Mesenchymal stem cell (in vitro differentiated cells and primary cell): ENCODE results near the gene BCAS4.
"Not testable (repeated sequence)": the region's sequence is repeated elsewhere in the genome, so short reads cannot be mapped to it uniquely, and the experiment has no call there.

Source experiments
- DNase-seq: peaks from one replicate; pipeline ENCODE4 v3.0.0-alpha.2; 2013
- H2AFZ ChIP-seq: one replicate; pipeline ENCODE4 v1.6.1; 2013; ENCODE audit warnings: low read depth, mild to moderate bottlenecking, control low read depth, inconsistent platforms, low read length, moderate library complexity
- H2AK5ac ChIP-seq: 2 replicates; pipeline ENCODE4 v1.6.1; 2013; ENCODE audit warnings: low read length, moderate library complexity, mild to moderate bottlenecking, inconsistent platforms; ENCODE audit not compliant: severe bottlenecking
- H2BK120ac ChIP-seq: one replicate; pipeline ENCODE4 v1.6.1; 2013; ENCODE audit warnings: low read depth, mild to moderate bottlenecking, inconsistent platforms, low read length, moderate library complexity
- H2BK12ac ChIP-seq, 2 experiments: one replicate each; pipeline ENCODE4 v1.6.1; 2013; ENCODE audit warnings: inconsistent platforms in 2 of 2, low read length in 2 of 2, mild to moderate bottlenecking in 2 of 2, moderate library complexity in 2 of 2, control low read depth in 1 of 2
- H2BK15ac ChIP-seq: one replicate; pipeline ENCODE4 v1.6.1; 2013; ENCODE audit warnings: mild to moderate bottlenecking, low read depth, inconsistent platforms; ENCODE audit not compliant: poor library complexity, severe bottlenecking
- H2BK5ac ChIP-seq: 2 replicates; pipeline ENCODE4 v1.6.1; 2013; ENCODE audit warnings: low read depth, mild to moderate bottlenecking, low read length, control low read depth, inconsistent platforms; ENCODE audit not compliant: poor library complexity, severe bottlenecking
- H3K14ac ChIP-seq, 2 experiments: one replicate each; pipeline ENCODE4 v1.6.1; 2013; ENCODE audit warnings: inconsistent platforms in 2 of 2, low read length in 2 of 2, control low read depth in 1 of 2, mild to moderate bottlenecking in 1 of 2, moderate library complexity in 1 of 2
- H3K18ac ChIP-seq, 2 experiments: one replicate each; pipeline ENCODE4 v1.6.1; 2013; ENCODE audit warnings: inconsistent platforms in 2 of 2, low read length in 2 of 2, control low read depth in 1 of 2, low read depth in 1 of 2, mild to moderate bottlenecking in 1 of 2
- H3K23ac ChIP-seq, 2 experiments: one replicate each; pipeline ENCODE4 v1.6.1; 2013; ENCODE audit warnings: inconsistent platforms in 2 of 2, low read length in 2 of 2, mild to moderate bottlenecking in 2 of 2, moderate library complexity in 2 of 2, control low read depth in 1 of 2
- H3K27ac ChIP-seq: 2 replicates; pipeline ENCODE4 v1.5.1; 2013; ENCODE audit warnings: mild to moderate bottlenecking, moderate library complexity, low read length, control low read depth, inconsistent platforms; ENCODE audit not compliant: poor library complexity, severe bottlenecking
- H3K27me3 ChIP-seq, 2 experiments: 2 replicates each; pipeline versions ENCODE4 v1.6.1 to v1.7.0; 2013; ENCODE audit warnings: low read length in 2 of 2, mild to moderate bottlenecking in 2 of 2, moderate library complexity in 2 of 2, control low read depth in 1 of 2, inconsistent platforms in 1 of 2; ENCODE audit not compliant: control insufficient read depth in 1 of 2, insufficient read depth in 1 of 2
- H3K36me3 ChIP-seq, 2 experiments: 2 replicates each; pipeline versions ENCODE4 v1.6.1 to v1.7.0; 2013; ENCODE audit warnings: low read length in 2 of 2, control low read depth in 1 of 2, inconsistent platforms in 1 of 2, low read depth in 1 of 2, mild to moderate bottlenecking in 1 of 2; ENCODE audit not compliant: insufficient read depth in 2 of 2, control insufficient read depth in 1 of 2
- H3K4ac ChIP-seq, 2 experiments: one replicate each; pipeline ENCODE4 v1.6.1; 2013; ENCODE audit warnings: inconsistent platforms in 2 of 2, low read length in 2 of 2, mild to moderate bottlenecking in 2 of 2, moderate library complexity in 2 of 2, control low read depth in 1 of 2, low read depth in 1 of 2
- H3K4me1 ChIP-seq: 2 replicates; pipeline ENCODE4 v1.6.1; 2013; ENCODE audit warnings: low read depth, low read length, control low read depth; ENCODE audit not compliant: control insufficient read depth, insufficient read depth
- H3K4me2 ChIP-seq: 2 replicates; pipeline ENCODE4 v1.6.1; 2013; ENCODE audit warnings: low read length, mild to moderate bottlenecking, inconsistent platforms; ENCODE audit not compliant: poor library complexity, severe bottlenecking
- H3K4me3 ChIP-seq, 2 experiments: 2 replicates each; pipeline versions ENCODE4 v1.5.1 to v1.7.0; 2013; ENCODE audit warnings: low read length in 2 of 2, mild to moderate bottlenecking in 2 of 2, control low read depth in 1 of 2, low read depth in 1 of 2; ENCODE audit not compliant: insufficient read depth in 1 of 2
- H3K79me1 ChIP-seq: replicated peaks from 2 replicates; pipeline ENCODE4 v1.6.1; 2013; ENCODE audit warnings: mild to moderate bottlenecking, control low read depth, low read length, inconsistent platforms; ENCODE audit not compliant: poor library complexity, severe bottlenecking
- H3K9ac ChIP-seq: 2 replicates; pipeline ENCODE4 v1.7.0; 2013; ENCODE audit warnings: mild to moderate bottlenecking, low read length, moderate library complexity
- H3K9me3 ChIP-seq: 2 replicates; pipeline ENCODE4 v1.7.0; 2013; ENCODE audit warnings: mild to moderate bottlenecking, low read length; ENCODE audit not compliant: control insufficient read depth
- H4K8ac ChIP-seq: one replicate; pipeline ENCODE4 v1.6.1; 2013; ENCODE audit warnings: inconsistent platforms, mild to moderate bottlenecking, low read length, moderate library complexity
- H4K91ac ChIP-seq: one replicate; pipeline ENCODE4 v1.6.1; 2013; ENCODE audit warnings: mild to moderate bottlenecking, low read length, inconsistent platforms
- WGBS: methylation state at CpG from one replicate; pipeline ENCODE4 v1.1.7; 2013; ENCODE audit warnings: mixed read lengths; 5-methylcytosine and 5-hydroxymethylcytosine counted together

The BCAS4 gene

DNA sequence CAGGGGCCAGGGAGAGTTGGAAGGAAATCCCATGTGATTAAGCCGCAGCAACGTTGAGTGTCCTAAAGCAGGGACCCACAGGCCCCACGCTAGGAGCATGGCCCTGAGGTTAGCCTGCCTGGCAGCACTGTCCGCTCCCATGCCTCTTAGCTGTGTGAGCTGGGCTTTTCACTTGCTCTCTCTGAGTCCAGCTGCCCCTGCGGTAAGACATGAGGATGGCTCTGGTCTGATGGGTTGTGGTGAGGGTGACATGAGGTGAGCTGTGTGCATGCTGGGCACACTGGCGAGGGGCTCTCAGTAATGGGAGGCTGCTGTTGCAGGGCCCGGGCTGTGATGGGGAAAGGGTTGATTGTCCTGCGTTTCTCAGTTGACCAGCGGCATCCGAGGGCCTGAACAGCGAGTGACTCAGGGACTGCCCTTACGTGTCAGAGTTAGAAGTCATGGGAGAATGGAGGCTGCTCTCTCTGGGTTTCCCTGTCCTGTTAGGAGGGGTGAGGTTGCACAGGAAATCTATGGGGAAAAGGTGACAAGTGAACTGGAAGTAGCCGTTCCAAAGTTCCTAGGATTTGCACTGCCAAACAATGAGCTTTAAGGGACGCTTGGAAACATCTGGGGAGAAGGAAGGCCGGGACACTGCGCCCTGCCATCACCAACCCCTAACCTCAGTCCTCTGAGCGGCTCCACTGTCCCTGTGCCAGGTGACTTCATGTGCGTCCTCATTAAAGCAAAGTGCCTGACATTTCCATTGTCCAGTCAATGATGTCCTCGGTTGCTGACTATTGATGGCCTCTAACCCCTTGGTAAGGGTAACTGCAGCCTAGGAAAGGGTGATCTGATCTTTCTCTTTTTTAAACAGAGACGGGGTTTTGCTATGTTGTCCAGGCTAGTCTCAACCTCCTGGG lies 85.0 kb downstream of the BCAS4 start:
- no peak for DNase-seq
- Histone ChIP-seq H3K4me3 (peak overlapping the region in 1 of 2 experiments; percentile 1), H2BK5ac (no peak overlapping the region), H2AFZ (no peak overlapping the region), H2AK5ac (no peak overlapping the region), H2BK12ac (no peak overlapping the region), H3K14ac (no peak overlapping the region), H2BK15ac (no peak overlapping the region), H3K4ac (no peak overlapping the region), H3K4me1 (no peaks in the 10 kb centered on the region), H3K4me2 (no peak overlapping the region), H4K8ac (no peak overlapping the region), H3K27me3 (no peaks in the 10 kb centered on the region), H3K36me3 (peaks cover 11 to 28% of the 10 kb centered on the region in 2 experiments), H3K79me1 (no peaks in the 10 kb centered on the region), H3K9ac (no peak overlapping the region), H3K23ac (no peak overlapping the region), H3K27ac (no peak overlapping the region), H4K91ac (no peak overlapping the region), H2BK120ac (no peak overlapping the region), H3K18ac (no peak overlapping the region), H3K9me3 (peaks cover 10% of the 10 kb centered on the region)
- 95% methylated on average over 20 of the region's 20 CpGs for WGBS

DNA sequence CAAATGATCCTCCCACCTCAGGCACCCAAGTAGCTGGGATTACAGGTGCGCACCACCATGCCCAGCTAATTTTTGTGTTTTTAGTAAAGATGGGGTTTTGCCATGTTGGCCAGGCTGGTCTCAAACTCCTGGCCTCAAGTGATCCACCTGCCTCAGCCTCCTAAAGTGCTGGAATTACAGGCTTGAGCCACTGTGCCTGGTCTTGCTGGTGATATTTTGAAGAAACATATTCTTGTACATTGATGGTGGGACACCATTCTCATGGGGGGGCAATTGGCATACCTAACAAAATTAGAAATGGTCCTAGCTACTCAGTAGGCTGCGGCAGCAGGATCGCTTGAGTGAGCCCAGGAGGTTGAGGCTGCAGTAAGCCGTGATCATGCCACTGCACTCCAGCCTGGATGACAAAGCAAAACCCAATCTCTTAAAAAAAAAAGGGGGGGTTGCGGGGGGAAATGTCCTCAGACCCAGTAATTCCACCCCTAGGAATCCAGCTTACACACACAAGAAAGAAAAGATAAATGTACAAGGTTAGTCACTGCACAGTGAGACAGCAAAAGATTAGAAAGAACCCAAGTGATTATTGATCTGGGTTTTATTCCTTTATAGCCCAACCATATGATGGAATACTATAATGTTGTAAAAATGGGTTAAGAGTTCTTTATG lies 87.0 kb downstream of the BCAS4 start:
- DNase-seq = peak; percentile 23
- H4K91ac ChIP-seq, H2BK12ac ChIP-seq, H3K4me1 ChIP-seq, H3K9ac ChIP-seq, H2AFZ ChIP-seq, H3K18ac ChIP-seq, H2BK5ac ChIP-seq, H2BK120ac ChIP-seq, H3K4ac ChIP-seq, H3K79me1 ChIP-seq, H2BK15ac ChIP-seq, H3K4me2 ChIP-seq, H3K14ac ChIP-seq, H3K27me3 ChIP-seq, H3K23ac ChIP-seq, H3K4me3 ChIP-seq, H3K27ac ChIP-seq, H4K8ac ChIP-seq, H2AK5ac ChIP-seq: not testable (repeated sequence)
- Histone ChIP-seq H3K36me3 (peaks cover 17 to 28% of the 10 kb centered on the region in 2 experiments), H3K9me3 (peaks cover 10% of the 10 kb centered on the region)
- WGBS = 100% methylated on average over 3 of the region's 5 CpGs

DNA sequence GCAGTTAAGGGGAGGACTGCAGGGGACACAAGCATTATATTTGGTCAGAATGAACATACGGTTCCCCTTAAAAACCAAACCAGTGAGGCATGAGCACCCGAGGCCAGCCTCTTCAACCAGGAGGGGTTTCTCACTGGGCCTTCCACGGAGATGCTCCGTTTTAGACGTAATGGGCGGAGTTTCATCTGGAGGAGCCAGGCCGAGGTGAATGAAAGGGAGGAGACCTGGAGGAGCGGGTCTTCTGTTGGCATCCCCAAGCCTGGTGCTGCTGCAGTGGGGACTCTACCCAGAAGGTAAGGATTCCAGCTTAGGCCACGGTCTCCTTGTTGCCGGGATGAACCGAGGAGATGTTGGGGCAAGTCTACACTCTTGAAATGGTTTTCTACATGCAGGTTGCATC lies 89.0 kb downstream of the BCAS4 start:
- WGBS = 80% methylated on average over 11 of the region's 11 CpGs
- H3K4me1 ChIP-seq = no peaks in the 10 kb centered on the region
- H3K27me3 ChIP-seq = no peaks in the 10 kb centered on the region
- H3K9me3 ChIP-seq = peaks cover 10% of the 10 kb centered on the region
- DNase-seq = no peak
- no peak overlapping the region for H3K4me2 ChIP-seq
- H3K4ac ChIP-seq = no peak overlapping the region
- H3K4me3 ChIP-seq = no peak overlapping the region
- H2AFZ ChIP-seq = no peak overlapping the region
- H3K9ac ChIP-seq = no peak overlapping the region
- no peak overlapping the region for H2AK5ac ChIP-seq
- H2BK15ac ChIP-seq = no peak overlapping the region
- no peak overlapping the region for H3K23ac ChIP-seq
- H3K36me3 ChIP-seq = peaks cover 24 to 27% of the 10 kb centered on the region in 2 experiments
- H4K91ac ChIP-seq = no peak overlapping the region
- no peak overlapping the region for H2BK120ac ChIP-seq
- no peak overlapping the region for H4K8ac ChIP-seq
- no peak overlapping the region for H3K18ac ChIP-seq
- no peak overlapping the region for H2BK12ac ChIP-seq
- no peak overlapping the region for H3K27ac ChIP-seq
- peaks cover 2% of the 10 kb centered on the region for H3K79me1 ChIP-seq
- no peak overlapping the region for H3K14ac ChIP-seq
- H2BK5ac ChIP-seq = no peak overlapping the region

DNA sequence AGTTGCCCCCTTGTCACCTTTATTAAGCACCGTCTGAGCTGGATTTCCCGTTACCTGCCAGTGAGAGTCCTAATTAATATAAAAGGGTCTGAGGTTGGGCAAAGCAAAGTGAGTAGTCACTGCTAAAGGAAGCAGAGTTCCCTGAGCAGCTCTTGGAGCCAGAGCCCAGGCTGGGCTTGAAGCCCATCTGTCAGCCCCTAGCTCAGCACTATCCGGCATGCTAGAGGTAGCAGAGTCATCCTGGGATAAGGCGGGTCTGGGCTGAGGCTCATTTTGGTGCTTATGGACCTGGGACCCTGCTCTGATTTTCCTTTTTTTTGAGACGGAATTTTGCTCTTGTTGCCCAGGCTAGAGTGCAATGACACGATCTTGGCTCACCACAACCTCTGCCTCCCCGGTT lies 90.2 kb downstream of the BCAS4 start:
- Histone ChIP-seq H3K36me3 (peaks cover 18 to 38% of the 10 kb centered on the region in 2 experiments), H3K9me3 (peaks cover 10% of the 10 kb centered on the region), H3K4me2 (no peak overlapping the region), H3K4me3 (no peak overlapping the region), H2BK12ac (no peak overlapping the region), H3K4me1 (no peaks in the 10 kb centered on the region), H3K14ac (no peak overlapping the region), H2BK120ac (no peak overlapping the region), H3K27me3 (no peaks in the 10 kb centered on the region), H3K27ac (no peak overlapping the region), H3K9ac (no peak overlapping the region), H2AK5ac (no peak overlapping the region), H4K8ac (no peak overlapping the region), H2BK5ac (no peak overlapping the region), H4K91ac (no peak overlapping the region), H3K18ac (no peak overlapping the region), H2AFZ (no peak overlapping the region), H3K23ac (no peak overlapping the region), H3K79me1 (peaks cover 5% of the 10 kb centered on the region), H2BK15ac (no peak overlapping the region), H3K4ac (no peak overlapping the region)
- WGBS = 89% methylated on average over 7 of the region's 7 CpGs
- DNase-seq = no peak
